GM18868 (cell line): Measurements from ENCODE around the gene JUNB.
A peak's percentile ranks its signal among the peaks of the same experiment; 100 is the strongest.

Experiments
- ATAC-seq: cut with Tn5 transposase; IDR thresholded peaks from one replicate; pipeline ENCODE4 v1.9.1; 2021; ENCODE audit warnings: mild to moderate bottlenecking, moderate library complexity; ENCODE audit not compliant: unreplicated experiment

Gene JUNB

GRCh38 chr19:12791345-12792050 lies at the start of gene JUNB:
Gene JUNB, plus strand, starts transcription at chr19:12791486. Its CDS starts 286 bp downstream, at chr19:12791772.
- ATAC-seq: peak; percentile 30

- ATAC-seq: no peak
These were observed 46.0 kb upstream of the JUNB start for GRCh38 chr19:12745166-12745897.

- ATAC-seq: no peak
These were observed 42.8 kb upstream of the JUNB start for GRCh38 chr19:12748489-12748888.

GRCh38 chr19:12749938-12750521 lies 41.3 kb upstream of the JUNB start:
- ATAC-seq: no peak

- no peak for ATAC-seq
These were observed 40.4 kb upstream of the JUNB start for GRCh38 chr19:12750851-12751250.

- no peak for ATAC-seq
These were observed 39.7 kb upstream of the JUNB start, which contains the start of gene BEST2 for GRCh38 chr19:12751635-12752034. Gene BEST2, plus strand, starts transcription at chr19:12751791. Its CDS starts 802 bp downstream, at chr19:12752593.

GRCh38 chr19:12752056-12752781 lies 39.1 kb upstream of the JUNB start:
- ATAC-seq: no peak

GRCh38 chr19:12754465-12755196 lies 36.7 kb upstream of the JUNB start:
- ATAC-seq: no peak

GRCh38 chr19:12756150-12756883 lies 35.0 kb upstream of the JUNB start:
- no peak for ATAC-seq

GRCh38 chr19:12757544-12758274 lies 33.6 kb upstream of the JUNB start:
- ATAC-seq: no peak

- ATAC-seq: no peak
These were observed 31.6 kb upstream of the JUNB start for GRCh38 chr19:12759686-12760085.

GRCh38 chr19:12763100-12763499 lies 28.2 kb upstream of the JUNB start:
- ATAC-seq: no peak

GRCh38 chr19:12764698-12765097 lies 26.6 kb upstream of the JUNB start:
- no peak for ATAC-seq

- ATAC-seq: no peak
These were observed 25.2 kb upstream of the JUNB start for GRCh38 chr19:12766051-12766521.

- no peak for ATAC-seq
These were observed 24.1 kb upstream of the JUNB start for GRCh38 chr19:12767150-12767549.

GRCh38 chr19:12767666-12768065 lies 23.6 kb upstream of the JUNB start:
- ATAC-seq: no peak

- no peak for ATAC-seq
These were observed 21.6 kb upstream of the JUNB start for GRCh38 chr19:12769689-12770088.

GRCh38 chr19:12770922-12771321 lies 20.4 kb upstream of the JUNB start:
- ATAC-seq: no peak

GRCh38 chr19:12772323-12772722 lies 19.0 kb upstream of the JUNB start:
- no peak for ATAC-seq
